SK-N-MC (cell line): ENCODE measurements around the gene SEMA5A.
"Not testable (repeated sequence)": the region's sequence is repeated elsewhere in the genome, so short reads cannot be mapped to it uniquely, and the experiment has no call there.

ENCODE experiments used
- DNase-seq: peaks from one replicate; pipeline ENCODE4 v3.0.0-alpha.2; 2011; ENCODE audit warnings: low read depth, low spot score
- H3K27ac ChIP-seq: fragments of 200-600 bp; sonication (generic); 2 replicates; pipeline ENCODE4 v1.5.1; 2016; ENCODE audit warnings: mixed run types
- H3K36me3 ChIP-seq: fragments of 200-600 bp; sonication (generic); 2 replicates; pipeline ENCODE4 v1.6.1; 2017; ENCODE audit warnings: antibody characterized with exemption, low read length, mixed read lengths; ENCODE audit not compliant: insufficient read depth
- H3K4me3 ChIP-seq: fragments of 200-600 bp; sonication (generic); 2 replicates; pipeline ENCODE4 v1.5.1; 2016
- H3K9ac ChIP-seq: fragments of 200-600 bp; sonication (generic); 2 replicates; pipeline ENCODE4 v1.8.0; 2017; ENCODE audit warnings: mixed run types, mixed read lengths; ENCODE audit not compliant: insufficient read length
- H3K9me3 ChIP-seq: fragments of 200-600 bp; sonication (generic); 2 replicates; pipeline ENCODE4 v1.6.1; 2017; ENCODE audit warnings: low read depth, mild to moderate bottlenecking, antibody characterized with exemption, low read length, moderate library complexity, mixed read lengths
- EZH2 ChIP-seq: fragments of 200-600 bp; sonication (generic); IDR thresholded peaks from one replicate; pipeline ENCODE4 v1.6.1; 2017; ENCODE audit warnings: antibody characterized with exemption
- FOXP2 ChIP-seq: optimal IDR thresholded peaks from 2 replicates; pipeline ENCODE3; 2011; ENCODE audit warnings: mild to moderate bottlenecking, moderate library complexity; ENCODE audit not compliant: insufficient read depth; ENCODE audit errors: extremely low read length, control extremely low read depth
- POLR2AphosphoS5 ChIP-seq: IDR thresholded peaks from 2 replicates; pipeline ENCODE4 v1.6.1; 2012; ENCODE audit warnings: mild to moderate bottlenecking, low read depth, low read length, borderline replicate concordance

Gene SEMA5A

DNA sequence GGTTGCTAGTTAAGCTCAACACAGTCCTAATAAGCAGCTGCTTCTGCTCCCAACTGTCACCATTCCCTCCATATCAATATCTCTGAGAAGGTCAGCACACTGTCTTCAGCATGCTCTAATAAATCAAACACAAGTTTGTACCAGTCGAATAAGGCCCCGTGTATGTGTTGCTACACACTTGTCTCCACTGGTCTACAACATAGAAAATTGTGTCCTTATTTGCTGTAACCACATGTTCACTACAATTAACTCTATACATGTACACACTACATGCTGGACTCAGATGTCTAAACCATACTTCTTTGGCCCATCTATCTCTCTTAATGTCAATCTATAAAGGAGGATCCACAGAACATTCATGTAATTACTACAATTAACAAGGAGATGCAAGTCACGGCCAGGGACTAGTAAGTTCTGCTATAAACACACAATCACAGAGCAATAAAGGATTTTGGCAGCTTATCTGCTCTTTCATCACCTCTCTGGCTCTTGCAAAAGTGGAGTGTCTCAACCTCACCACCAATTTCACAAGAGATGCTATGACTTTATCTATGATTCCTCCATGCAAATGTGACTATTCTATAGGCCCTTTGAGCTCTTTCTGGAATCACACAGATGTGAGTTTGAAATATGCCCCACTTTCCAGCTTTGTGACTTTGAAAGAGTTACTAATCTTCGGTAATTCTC lies 143.9 kb downstream of the SEMA5A start:
- Histone ChIP-seq H3K4me3 (no peak overlapping the region), H3K9me3 (no peaks in the 10 kb centered on the region), H3K9ac (no peak overlapping the region), H3K27ac (no peak overlapping the region), H3K36me3 (no peaks in the 10 kb centered on the region)
- TF ChIP-seq EZH2 (no peak), POLR2AphosphoS5 (no peak), FOXP2 (no peak)
- no peak for DNase-seq

DNA sequence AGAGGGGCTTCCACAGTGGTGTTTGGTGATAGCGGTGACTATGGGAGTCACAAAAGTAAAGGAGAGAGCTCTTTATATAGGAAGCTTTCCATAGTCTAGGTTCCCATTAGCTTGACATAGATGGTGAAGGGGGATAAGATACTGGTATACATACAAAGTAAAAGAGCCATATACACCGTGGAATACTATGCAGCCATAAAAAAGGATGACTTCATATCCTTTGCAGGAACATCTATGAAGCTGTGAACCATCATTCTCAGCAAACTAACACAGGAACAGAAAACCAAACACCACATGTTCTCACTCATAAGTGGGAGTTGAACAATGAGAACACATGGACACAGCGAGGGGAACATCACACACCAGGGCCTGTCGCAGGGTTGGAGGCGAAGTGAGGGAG lies 146.1 kb downstream of the SEMA5A start:
- DNase-seq, H3K27ac ChIP-seq, H3K9ac ChIP-seq, H3K36me3 ChIP-seq, H3K4me3 ChIP-seq, H3K9me3 ChIP-seq: not testable (repeated sequence)

DNA sequence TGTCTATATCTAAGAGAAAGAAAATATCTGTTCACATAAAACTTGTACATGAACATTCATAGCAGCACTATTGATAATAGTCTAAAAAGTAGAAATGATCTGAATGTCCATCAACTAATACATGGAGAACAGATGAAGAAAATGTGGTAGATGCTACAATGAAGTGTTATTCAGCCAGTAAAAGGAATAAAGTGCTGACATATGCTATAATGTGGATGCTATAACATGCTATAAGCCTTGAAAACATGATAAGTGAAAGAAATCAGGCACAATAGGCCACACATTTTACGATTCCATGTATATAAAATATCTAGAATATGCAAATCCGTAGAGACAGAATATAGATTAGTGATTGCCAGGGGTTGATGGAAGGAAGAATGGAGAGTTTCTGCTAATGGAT lies 146.8 kb downstream of the SEMA5A start:
- H3K9ac ChIP-seq, result no peak overlapping the region
- no peak for DNase-seq
- no peak for TF ChIP-seq POLR2AphosphoS5
- TF ChIP-seq FOXP2, result no peak
- no peak for TF ChIP-seq EZH2
- H3K4me3 ChIP-seq, result no peak overlapping the region
- no peaks in the 10 kb centered on the region for H3K9me3 ChIP-seq
- H3K36me3 ChIP-seq, result no peaks in the 10 kb centered on the region
- H3K27ac ChIP-seq, result no peak overlapping the region

DNA sequence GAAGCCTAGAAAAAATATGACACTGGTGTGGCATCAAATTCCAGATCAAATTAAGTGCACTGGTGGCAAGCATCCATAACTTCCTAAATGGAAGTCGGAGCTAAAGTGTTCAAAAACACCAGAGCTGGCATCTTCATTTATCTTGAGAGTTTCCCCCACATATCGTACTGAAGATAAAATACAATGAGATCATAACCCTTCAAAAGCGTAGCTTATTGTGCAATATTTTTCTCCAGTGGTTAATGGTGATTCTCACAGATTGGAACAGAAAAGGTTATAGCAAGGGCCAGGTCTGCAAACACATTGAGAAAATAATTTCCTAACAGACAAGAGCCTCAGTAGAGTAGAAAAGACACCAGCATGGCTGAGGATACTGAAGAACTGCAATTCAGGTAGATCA lies 147.6 kb downstream of the SEMA5A start:
- Histone ChIP-seq H3K4me3 (no peak overlapping the region), H3K9ac (no peak overlapping the region), H3K36me3 (no peaks in the 10 kb centered on the region), H3K27ac (no peak overlapping the region), H3K9me3 (no peaks in the 10 kb centered on the region)
- TF ChIP-seq FOXP2 (no peak), EZH2 (no peak), POLR2AphosphoS5 (no peak)
- no peak for DNase-seq

DNA sequence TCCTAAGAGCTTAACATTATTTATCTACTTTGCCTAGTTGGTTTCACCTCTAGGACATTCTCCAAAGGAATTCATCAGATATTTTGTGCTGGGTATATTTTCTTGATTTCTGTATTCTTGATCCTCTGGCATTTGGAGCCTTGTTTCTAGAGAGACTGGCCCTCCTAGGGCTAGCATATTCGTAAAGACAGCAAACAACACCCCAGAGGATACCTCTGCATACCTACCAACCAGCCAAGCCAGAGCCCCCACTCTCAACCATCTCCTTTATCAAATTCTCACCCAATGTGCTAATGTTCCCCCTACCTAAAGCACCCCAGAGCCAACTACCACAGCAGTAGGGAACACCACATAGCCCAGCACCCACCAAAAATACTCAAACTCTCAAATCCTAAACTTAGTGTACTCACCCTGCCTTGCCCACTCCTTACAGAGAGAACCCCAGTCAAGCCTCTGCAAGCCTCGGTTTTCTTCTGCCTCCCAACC lies 149.5 kb downstream of the SEMA5A start:
- TF ChIP-seq FOXP2, result no peak
- TF ChIP-seq POLR2AphosphoS5, result no peak
- no peak for TF ChIP-seq EZH2
- H3K9me3 ChIP-seq, result no peaks in the 10 kb centered on the region
- H3K4me3 ChIP-seq, result no peak overlapping the region
- DNase-seq, result no peak
- H3K36me3 ChIP-seq, result no peaks in the 10 kb centered on the region
- H3K9ac ChIP-seq, result no peak overlapping the region
- H3K27ac ChIP-seq, result no peak overlapping the region

DNA sequence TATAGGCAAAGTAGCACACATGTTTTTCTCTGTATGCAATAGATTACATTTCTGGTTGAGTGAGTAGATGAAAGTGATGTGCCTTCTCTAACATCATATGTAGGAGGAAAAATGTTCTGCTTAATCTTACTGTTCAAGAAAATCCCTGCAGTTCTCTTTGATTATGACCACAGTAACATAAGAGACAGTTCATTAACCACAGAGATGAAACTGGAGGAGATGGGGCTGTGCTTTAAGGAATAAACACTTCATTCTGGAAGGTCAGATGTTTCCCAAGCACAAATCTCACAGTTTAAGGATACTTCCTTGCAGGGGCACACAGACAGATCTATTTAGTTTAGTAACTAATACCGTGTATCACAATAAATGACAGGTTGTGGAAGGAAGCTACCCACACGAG lies 150.2 kb downstream of the SEMA5A start:
- Histone ChIP-seq H3K9ac (no peak overlapping the region), H3K27ac (no peak overlapping the region), H3K4me3 (no peak overlapping the region), H3K9me3 (no peaks in the 10 kb centered on the region), H3K36me3 (no peaks in the 10 kb centered on the region)
- TF ChIP-seq POLR2AphosphoS5, result no peak
- TF ChIP-seq FOXP2, result no peak
- no peak for TF ChIP-seq EZH2
- DNase-seq, result no peak

DNA sequence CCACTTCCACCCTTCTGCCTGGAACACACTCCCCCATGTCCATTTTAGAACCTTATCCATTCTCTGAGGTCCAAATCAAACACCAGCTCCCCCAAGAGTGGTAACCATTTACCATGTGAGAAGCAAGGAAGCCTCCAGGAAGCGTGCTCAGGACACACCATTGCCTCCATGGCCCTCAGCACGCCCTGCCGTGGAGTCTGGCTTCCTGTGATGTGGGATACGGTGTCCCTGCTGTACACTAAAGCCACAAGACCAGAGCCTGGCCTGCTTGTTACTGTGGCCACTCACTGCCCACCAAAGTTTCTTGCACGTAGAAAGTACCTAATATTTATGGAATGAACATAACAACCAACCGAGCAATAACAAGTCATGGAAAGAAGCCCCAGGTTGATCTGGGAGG lies 151.7 kb downstream of the SEMA5A start:
- DNase-seq, result no peak
- no peak overlapping the region for H3K9ac ChIP-seq

DNA sequence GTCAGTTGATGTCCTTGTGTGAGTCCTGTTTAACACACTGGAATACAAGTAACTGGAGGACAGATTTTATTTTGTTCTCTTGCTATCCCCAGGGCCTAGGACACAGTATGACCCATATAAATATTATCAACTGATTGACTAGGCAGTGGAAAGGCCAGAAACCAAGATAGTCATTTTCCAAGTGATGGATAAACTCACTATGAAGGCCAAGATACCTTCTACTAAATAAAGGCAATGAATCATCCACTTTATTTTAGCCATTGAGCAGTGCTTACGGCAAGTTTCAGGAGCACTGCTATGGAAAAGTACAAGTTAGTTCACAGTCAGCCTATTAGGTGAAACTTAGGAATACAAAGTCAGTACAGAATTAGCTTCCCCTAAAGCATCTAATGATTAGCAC lies 153.2 kb downstream of the SEMA5A start:
- no peak for DNase-seq
- H3K36me3 ChIP-seq, result no peaks in the 10 kb centered on the region
- no peak overlapping the region for H3K27ac ChIP-seq
- no peaks in the 10 kb centered on the region for H3K9me3 ChIP-seq
- no peak for TF ChIP-seq FOXP2
- TF ChIP-seq POLR2AphosphoS5, result no peak
- no peak for TF ChIP-seq EZH2
- no peak overlapping the region for H3K4me3 ChIP-seq
- no peak overlapping the region for H3K9ac ChIP-seq

More for the DNA sequence above, 151.7 kb downstream of the SEMA5A start:
- no peak overlapping the region for H3K4me3 ChIP-seq
- H3K27ac ChIP-seq, result no peak overlapping the region
- TF ChIP-seq POLR2AphosphoS5 (no peak), EZH2 (no peak), FOXP2 (no peak)
- H3K36me3 ChIP-seq, result no peaks in the 10 kb centered on the region
- no peaks in the 10 kb centered on the region for H3K9me3 ChIP-seq

DNA sequence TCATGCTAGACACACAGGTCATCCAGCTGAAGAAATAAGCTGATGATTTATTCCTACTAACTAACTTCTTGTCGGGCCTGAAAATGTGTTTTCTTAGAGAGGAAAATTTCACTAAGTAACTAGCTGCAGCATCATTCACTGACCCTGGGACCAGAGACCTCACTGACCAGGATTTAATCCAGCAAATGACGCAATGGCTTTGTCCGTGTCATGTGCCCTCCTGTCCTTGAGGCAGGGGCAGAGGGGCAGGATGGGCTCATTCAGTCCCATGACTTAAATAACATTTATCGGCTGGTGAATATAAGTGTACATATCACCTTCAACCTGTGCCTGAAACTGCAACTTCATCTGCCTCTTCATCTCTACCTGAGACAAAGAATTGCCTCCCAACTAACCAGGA lies 154.8 kb downstream of the SEMA5A start:
- Histone ChIP-seq H3K4me3 (no peak overlapping the region), H3K9me3 (no peaks in the 10 kb centered on the region), H3K27ac (no peak overlapping the region), H3K9ac (no peak overlapping the region), H3K36me3 (no peaks in the 10 kb centered on the region)
- DNase-seq, result no peak
- TF ChIP-seq EZH2 (no peak), POLR2AphosphoS5 (no peak), FOXP2 (no peak)
